HG03135 (cell line): ENCODE measurements around the gene SYT14.
"Not testable (repeated sequence)": the region's sequence is repeated elsewhere in the genome, so short reads cannot be mapped to it uniquely, and the experiment has no call there.

Experiments used
- ATAC-seq: cut with Tn5 transposase; IDR thresholded peaks from one replicate; pipeline ENCODE4 v1.9.1; 2021; ENCODE audit warnings: mild to moderate bottlenecking, moderate library complexity; ENCODE audit not compliant: unreplicated experiment

SYT14 gene

DNA sequence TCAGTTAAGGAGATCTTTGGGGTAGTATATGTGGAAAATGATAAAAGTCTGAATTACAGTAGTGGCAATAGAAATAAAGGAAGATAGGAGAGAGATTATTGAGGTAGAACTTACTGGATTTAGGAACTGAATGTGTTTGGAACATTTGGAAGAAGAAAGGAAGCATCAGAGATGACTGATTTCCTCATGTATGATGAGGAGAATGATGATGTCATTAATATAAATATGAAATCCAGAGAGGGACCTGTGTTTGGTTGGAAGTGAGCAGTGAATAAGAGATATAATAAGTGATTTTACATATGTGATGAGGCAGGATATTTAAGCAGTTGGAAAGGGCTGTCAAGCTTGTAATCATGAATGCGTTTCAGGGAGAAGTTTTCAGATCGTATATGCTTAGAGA, 86.3 kb downstream of the SYT14 start:
- no peak for ATAC-seq

- ATAC-seq, result no peak
Measured at GRCh38 chr1:210024996-210025395, 87.0 kb downstream of the SYT14 start.

- ATAC-seq, result no peak
Measured at GRCh38 chr1:210025870-210026269, 87.9 kb downstream of the SYT14 start.

- no peak for ATAC-seq
Measured at GRCh38 chr1:210027994-210028393, 90.0 kb downstream of the SYT14 start.

- ATAC-seq, result no peak
Measured at GRCh38 chr1:210031473-210031872, 93.5 kb downstream of the SYT14 start.

- no peak for ATAC-seq
Measured at GRCh38 chr1:210043058-210043457, 105.0 kb downstream of the SYT14 start.

DNA sequence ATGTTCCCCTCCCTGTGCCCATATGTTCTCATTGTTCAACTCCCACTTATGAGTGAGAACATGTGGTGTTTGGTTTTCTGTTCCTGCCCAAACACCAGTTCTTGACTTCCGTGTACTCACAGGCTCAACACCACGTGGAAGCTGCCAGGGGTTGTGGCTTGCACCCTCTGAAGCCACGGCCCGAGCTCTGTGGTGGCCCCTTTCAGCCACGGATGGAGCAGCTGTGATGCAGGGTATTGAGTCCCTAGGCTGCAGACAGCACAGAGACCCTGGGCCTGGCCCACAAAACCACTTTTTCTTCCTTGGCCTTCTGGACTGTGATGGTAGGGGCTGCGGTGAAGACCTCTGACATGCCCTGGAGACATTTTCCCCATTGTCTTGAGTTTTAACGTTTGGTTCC, 111.6 kb downstream of the SYT14 start:
- ATAC-seq, result no peak

DNA sequence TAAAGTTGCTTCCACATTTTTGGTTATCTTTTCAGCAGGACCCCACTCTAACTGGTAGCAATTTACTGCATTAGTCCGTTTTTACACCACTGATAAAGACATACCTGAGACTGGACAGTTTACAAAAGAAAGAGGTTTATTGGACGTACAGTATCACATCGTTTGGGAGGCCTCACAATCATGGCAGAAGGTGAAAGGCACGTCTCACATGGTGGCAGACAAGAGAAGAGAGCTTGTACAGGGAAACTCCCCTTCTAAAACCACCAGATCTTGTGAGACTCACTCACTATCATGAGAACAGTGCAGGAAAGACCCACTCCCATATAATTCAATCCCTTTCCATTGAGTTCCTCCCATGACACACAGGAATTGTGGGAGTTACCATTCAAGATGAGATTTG, 112.5 kb downstream of the SYT14 start:
- ATAC-seq, result not testable (repeated sequence)

DNA sequence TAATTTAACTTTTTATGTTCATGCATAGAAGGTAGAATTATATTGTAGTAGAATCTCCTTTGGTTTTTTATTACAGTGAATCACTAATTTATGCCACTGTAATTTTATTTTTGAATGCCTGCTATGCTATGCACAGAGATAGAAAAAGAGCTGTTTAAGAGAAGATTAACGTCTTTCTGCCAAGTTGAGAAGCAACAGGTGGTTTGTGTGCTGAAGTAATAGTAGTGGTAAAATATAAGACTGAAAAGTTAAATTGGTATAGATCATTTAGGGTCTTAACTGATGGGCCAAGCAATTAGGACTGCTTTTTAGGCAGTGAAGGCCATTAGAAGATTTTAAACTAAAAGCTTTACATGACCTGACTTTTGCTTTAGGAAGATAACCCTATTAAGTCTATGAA, 115.1 kb downstream of the SYT14 start:
- ATAC-seq, result no peak

DNA sequence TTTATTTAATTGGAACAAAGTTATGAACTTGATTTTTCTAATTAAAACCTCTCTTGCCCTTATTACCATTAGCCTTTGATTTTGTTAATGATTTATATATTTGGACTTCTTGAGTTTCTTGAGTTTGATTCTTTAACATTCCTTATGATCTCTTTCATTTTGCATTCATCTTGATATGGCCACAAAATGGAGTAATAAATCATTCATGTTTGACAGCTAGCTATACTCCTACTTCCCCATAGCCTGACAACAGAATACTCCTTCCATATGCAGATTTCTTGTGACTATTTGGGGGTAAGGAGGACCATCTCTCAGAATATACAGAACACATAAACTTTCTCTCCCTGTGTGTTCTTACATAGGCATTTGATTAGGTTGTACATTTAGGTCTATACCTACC, 119.6 kb downstream of the SYT14 start:
- ATAC-seq, result no peak

DNA sequence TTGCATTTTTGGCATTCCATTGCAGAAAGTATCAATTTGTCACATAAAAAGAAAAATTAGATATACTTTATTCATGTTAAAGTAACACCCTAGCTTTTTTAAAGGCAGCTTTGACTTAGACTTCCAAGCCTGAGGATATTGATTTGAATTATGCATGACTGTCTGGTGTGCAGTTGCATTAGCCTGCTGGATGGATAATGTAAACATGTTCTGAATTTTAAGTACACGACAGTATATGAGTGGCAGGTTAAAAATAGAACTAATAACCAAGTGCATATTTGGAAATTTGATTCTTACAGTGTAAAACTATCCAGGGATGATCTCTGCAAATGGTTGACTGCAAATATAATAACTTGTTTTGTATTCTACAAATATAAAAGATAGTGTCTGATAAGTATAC, 124.0 kb downstream of the SYT14 start:
- no peak for ATAC-seq

GRCh38 chr1:210070531-210070930, 132.5 kb downstream of the SYT14 start:
- ATAC-seq, result no peak

GRCh38 chr1:210072129-210072528, 134.1 kb downstream of the SYT14 start:
- no peak for ATAC-seq

- ATAC-seq, result no peak
Measured at GRCh38 chr1:210072896-210073504, 135.0 kb downstream of the SYT14 start.

- ATAC-seq, result no peak
Measured at GRCh38 chr1:210074904-210075303, 136.9 kb downstream of the SYT14 start.

- ATAC-seq, result no peak
Measured at GRCh38 chr1:210076620-210077019, 138.6 kb downstream of the SYT14 start.

DNA sequence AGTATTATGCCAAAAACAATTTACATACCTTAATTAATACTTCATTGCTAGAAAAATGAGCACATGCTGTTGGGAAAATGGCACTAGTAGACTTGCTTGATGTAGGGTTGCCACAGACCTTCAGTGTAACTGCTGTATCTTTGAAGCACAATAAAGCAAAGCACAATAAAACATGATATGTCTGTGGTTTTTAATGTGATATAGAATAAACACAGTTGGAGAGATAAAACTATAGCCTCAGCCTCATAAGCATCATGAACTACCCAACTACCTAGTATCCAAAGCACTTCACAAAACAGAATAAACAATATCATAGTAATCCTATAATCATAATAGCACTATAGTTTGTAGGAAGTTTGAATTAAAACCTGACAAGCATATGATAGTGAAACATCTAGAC, 143.5 kb downstream of the SYT14 start:
- ATAC-seq, result no peak

- ATAC-seq, result no peak
Measured at GRCh38 chr1:210085359-210085758, 147.3 kb downstream of the SYT14 start.

DNA sequence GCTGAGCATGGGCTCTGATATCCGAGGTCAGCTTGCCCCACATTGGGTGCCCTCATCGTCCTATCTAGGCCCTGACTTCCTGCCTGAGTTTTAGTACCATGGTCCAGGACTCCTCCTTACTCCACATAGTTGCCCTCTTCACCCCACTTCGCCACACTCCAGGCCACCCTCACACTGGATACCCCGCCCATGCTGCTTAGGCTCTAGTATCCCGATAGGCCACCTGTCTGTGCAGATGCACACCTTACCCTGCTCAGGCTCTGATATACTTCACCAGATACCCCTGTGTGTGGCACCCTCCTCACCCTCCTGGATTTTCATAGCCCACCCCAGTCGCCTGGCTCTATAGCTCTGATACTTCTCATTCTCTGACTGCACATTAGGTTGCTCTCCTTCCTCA, 149.0 kb downstream of the SYT14 start:
- no peak for ATAC-seq

DNA sequence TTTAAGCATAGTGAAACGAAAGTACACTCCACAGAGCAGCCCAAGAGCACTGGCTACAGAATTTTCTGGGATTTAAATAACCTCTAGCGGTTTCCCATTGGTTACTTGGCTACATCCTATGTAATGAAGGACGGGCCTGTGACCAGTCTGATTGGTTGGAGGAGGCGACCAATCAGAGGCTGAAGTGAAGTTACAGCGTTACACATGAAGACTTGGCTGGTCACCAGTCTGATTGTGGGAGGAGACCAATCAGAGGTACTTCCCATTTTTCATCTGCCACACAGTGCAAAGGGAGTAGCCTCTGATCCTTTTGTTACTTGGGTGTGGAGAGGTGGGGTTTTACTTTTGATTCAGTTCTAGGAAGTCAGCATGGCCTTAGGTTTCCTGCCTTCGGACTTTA, 151.8 kb downstream of the SYT14 start:
- no peak for ATAC-seq

DNA sequence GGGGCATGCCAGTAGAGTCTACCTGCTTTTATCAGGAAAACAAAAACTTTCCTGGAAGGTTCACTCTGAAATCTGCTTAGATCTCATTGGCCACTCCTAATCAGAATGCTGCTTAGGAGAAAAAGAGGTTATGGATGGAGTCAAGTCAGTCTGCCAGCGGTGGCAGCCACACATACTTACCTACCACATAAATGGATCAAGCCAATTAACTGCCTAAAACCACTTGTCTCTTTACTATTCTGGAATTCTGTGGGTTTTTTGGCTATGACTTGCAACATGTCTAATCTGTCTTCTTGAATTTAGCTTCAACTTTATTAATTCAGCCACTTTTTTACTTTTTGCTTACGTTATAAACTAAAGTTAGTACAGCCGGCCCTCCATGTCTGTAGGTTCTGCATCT, 154.3 kb downstream of the SYT14 start:
- no peak for ATAC-seq

- ATAC-seq, result no peak
Measured at GRCh38 chr1:210093461-210093860, 155.4 kb downstream of the SYT14 start.

DNA sequence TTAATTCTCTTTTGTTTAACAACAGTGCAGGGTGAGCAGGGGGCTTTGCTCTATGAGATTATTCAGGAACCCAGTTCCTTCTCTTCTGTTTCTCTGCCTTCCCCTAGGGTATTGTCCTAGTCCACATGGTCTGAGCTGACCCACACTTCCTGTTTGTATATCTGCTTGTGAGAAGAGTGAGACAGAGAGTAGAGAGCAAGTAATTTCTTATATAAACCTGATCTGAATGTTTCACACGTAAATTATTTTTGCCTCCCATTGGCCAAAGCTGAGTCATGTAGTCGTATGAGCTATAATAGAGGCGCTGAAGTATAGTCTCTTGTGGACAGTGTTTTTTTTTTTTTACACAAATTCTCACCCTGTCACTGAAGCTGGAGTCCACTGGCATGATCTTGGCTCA, 160.3 kb downstream of the SYT14 start:
- ATAC-seq, result no peak

GRCh38 chr1:210099921-210100320, 161.9 kb downstream of the SYT14 start:
- no peak for ATAC-seq
